NCI-H1436 (cell line): ENCODE results near the gene C6orf89.

Experiments used
- DNase-seq: peaks from one replicate; lab custom pipeline; 2025; lab: John Stamatoyannopoulos, UW

The C6orf89 gene

DNA sequence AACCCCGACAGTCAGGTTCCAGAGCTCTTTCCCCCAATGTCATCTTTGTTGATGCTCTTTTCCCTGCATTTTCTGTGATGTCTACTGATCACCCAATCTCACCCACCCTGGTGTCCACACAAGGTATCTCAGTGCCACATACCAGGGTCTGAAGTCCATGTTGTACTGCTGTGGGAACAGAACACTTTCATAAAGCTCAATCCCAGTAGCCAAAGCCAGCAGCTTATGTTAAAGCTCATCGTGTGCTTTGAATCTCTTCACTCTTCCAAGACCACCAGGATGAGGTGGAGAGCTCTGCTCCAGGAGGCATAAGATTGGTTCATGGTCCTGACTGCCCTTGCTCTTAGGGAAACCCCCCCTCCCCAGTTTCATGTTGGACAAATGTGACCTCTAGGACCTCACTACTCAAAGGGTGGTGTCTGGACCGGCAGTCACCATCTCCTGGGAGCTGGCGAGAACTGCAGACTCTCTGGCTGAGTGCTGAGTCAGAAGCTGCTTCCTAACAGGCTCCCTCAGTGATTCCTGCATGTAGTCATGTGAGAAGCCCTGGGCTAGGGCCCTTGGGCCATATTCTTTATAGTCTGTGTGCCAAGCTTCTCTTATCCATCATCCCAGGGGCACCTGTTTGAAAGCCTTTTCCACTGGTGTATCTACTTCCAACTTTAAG is 33.1 kb upstream of the C6orf89 start:
- no peak for DNase-seq

GRCh38 chr6:36853325-36853724 is 32.4 kb upstream of the C6orf89 start:
- DNase-seq, result no peak

- no peak for DNase-seq
Observed at GRCh38 chr6:36855750-36856149, 30.0 kb upstream of the C6orf89 start.

GRCh38 chr6:36856277-36856676 is 29.5 kb upstream of the C6orf89 start:
- DNase-seq, result no peak

GRCh38 chr6:36857325-36857724 is 28.4 kb upstream of the C6orf89 start:
- no peak for DNase-seq

DNA sequence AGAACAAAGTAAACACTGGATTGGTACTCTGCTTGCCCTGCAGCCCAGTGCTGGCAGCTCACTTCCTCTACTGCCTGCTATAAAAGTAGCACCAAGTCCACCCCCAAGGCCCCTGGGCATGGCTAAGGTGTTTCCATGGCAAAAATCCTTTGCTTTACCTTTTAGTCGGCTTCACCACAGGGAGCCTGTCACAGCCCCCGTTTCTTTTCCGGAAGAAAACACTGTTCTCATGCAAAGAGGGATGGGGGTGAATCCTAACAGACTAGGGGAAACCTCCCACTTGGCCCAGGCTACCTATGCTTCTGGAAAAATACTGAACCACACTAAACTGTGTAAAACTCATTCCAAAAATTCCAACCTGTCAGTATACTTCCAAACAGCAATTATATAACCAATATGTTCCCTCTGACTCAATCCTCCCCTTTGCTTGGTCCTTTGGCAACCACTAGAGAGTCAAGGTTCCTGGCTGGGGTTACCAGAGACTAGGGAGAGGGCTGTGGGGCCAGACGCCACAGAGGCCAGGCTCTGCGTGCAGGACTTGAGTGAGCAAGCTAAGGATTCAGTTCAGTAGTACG is 27.3 kb upstream of the C6orf89 start:
- DNase-seq, result no peak

GRCh38 chr6:36860126-36860525 is 25.6 kb upstream of the C6orf89 start:
- no peak for DNase-seq

GRCh38 chr6:36862164-36862847 is 23.4 kb upstream of the C6orf89 start:
- DNase-seq, result no peak

DNA sequence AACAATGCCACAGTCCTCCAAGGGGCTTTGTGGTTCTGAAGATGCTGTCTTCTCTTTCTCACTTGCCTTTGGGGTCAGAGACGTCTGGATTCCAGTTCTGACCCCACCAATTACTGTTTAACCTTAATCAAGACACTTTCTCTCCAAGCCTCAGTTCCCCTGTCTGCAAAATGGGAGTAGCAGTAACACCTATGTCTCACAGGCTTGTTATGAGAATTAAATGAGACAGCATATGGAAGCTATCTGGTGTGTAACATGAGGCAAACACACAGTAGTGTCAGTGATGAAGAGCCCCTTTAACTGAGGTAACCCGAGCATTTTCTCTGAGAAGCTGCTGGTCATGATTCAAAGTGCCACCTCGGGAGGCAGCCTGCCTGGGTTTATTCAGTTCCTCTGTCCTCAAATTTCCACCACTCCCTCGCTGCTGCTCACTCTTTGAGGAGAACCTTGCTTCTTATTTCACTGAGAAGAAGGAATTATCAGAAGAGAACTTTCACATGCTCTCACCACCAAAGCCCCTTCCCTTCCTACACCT is 22.8 kb upstream of the C6orf89 start:
- no peak for DNase-seq

GRCh38 chr6:36863670-36864540 is 21.8 kb upstream of the C6orf89 start:
- no peak for DNase-seq

GRCh38 chr6:36865835-36866234 is 19.9 kb upstream of the C6orf89 start:
- DNase-seq, result no peak

GRCh38 chr6:36867471-36868224 is 18.1 kb upstream of the C6orf89 start:
- no peak for DNase-seq

- no peak for DNase-seq
Observed at GRCh38 chr6:36871686-36872085, 14.1 kb upstream of the C6orf89 start.

DNA sequence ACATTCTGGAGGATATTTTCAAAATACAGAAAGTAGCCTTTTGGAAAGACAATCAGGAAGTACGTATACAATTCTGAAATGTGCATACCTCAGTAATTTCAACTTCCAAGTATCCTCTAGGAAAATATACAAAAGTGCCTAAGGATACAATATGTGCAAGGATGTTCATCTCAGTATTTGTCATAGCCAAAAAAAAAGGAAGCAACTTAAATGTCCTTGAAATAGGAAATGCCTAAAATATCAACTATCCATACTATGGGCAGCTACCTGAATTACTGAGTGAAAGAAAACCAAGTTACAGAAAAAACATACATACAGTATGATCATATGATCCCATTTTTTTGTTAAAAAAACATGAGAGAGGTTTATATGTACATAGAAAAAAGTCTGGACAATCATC is 12.6 kb upstream of the C6orf89 start:
- DNase-seq, result no peak

DNA sequence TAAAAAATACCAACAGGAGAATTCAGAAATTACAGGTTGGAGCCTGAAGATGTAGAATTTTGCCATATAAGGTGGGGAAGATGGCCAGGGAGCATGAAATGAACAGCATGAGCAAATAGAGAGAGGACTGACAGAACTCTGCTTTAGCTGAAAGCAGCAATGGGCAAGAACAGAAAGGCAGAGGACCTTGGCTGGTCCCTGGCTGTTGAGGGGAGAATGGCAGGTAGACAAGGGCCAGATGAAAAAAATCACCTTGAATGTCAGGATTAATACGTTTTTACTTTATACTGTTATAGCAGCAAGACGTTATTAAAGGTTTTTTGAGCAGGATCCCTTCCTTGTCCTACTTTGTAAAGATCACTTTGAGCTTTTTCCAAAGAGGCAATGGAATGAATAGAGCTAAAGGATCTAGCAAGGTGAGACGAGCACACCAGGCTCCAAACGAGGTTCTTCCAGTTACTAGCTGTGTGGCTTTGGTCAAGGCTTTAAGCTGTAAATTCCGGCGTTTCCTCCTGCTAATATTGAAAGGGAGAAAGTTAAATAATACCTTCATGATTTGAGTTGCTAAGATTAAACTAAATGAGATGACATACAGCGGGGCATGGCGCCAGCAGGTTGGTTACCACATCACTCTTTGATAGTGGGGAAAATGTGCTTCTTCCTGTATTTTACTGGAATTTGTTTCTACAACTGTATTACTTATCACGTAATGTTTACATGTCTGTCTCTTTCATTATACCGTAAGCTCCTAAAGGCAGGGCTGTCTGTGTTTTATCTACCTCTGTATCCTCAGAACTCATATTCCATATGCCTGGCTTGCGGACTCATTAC is 11.9 kb upstream of the C6orf89 start:
- DNase-seq, result no peak

- DNase-seq, result peak; percentile 88
Observed at GRCh38 chr6:36874443-36875249, 11.1 kb upstream of the C6orf89 start, which contains the start of gene PPIL1. TSS of gene PPIL1 (minus strand) at chr6:36874803. CDS start at chr6:36874772, 31 bp downstream.

GRCh38 chr6:36875250-36875633 is 10.5 kb upstream of the C6orf89 start:
- DNase-seq, result no peak

DNA sequence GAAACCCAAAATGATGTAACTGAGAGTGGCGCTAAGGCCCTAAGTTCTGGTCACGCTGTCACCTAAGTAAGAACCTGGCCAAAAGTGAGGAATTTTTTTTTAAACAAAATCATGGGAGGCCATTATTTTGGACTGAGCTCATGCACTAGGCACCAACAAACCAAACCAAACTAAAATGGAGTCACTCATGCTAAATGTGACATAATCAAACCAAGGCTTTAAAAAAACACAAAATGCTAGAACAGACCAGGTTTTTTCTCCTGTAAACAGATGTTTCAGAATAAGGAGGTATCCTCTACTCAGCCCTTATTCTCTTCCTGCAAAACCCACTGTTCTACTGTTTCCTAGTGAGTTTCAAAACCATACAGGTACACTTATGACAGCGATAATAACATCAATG is 1.1 kb upstream of the C6orf89 start:
- DNase-seq, result no peak

- no peak for DNase-seq
Observed at GRCh38 chr6:36886950-36887618, 1.3 kb downstream of the C6orf89 start.
